ENCODE measurements around the gene GRM7.

DNA sequence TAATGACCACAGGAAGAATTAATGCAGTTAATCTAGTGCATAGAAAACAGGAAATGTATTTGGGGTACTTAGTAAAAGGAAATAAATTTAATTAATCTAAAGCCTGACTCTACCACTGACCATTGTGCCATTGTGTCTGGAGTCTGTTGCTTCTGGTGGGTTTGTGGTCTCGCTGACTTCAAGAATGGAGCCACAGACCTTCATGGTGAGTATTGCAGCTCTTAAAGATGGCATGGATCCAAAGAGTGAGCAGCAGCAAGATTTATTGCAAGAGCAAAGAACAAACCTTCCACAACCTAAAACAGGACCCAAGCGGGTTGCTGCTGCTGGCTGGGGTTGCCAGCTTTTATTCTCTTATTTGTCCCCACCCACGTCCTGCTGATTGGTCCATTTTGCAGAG, 929.2 kb downstream of the GRM7 start:
- TF ChIP-seq, protein P1, sequence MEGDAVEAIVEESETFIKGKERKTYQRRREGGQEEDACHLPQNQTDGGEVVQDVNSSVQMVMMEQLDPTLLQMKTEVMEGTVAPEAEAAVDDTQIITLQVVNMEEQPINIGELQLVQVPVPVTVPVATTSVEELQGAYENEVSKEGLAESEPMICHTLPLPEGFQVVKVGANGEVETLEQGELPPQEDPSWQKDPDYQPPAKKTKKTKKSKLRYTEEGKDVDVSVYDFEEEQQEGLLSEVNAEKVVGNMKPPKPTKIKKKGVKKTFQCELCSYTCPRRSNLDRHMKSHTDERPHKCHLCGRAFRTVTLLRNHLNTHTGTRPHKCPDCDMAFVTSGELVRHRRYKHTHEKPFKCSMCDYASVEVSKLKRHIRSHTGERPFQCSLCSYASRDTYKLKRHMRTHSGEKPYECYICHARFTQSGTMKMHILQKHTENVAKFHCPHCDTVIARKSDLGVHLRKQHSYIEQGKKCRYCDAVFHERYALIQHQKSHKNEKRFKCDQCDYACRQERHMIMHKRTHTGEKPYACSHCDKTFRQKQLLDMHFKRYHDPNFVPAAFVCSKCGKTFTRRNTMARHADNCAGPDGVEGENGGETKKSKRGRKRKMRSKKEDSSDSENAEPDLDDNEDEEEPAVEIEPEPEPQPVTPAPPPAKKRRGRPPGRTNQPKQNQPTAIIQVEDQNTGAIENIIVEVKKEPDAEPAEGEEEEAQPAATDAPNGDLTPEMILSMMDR (IDR thresholded peaks at IDR 0.05), result no peak
- no peak for TF ChIP-seq POLR2AphosphoS5 (IDR thresholded peaks at IDR 0.05)
